Brain pericyte (primary cell): ENCODE measurements around the gene IFITM2.
"Not testable (repeated sequence)": the region's sequence is repeated elsewhere in the genome, so short reads cannot be mapped to it uniquely, and the experiment has no call there.

Source experiments
- DNase-seq: peaks from one replicate; pipeline ENCODE4 v3.0.0-alpha.2; 2012; ENCODE audit warnings: low read depth, low spot score

IFITM2 gene

GRCh38 chr11:307766-308708 lies at the start of gene IFITM2:
IFITM2 (plus strand) TSS chr11:307816; CDS start chr11:308193, 377 bp downstream.
- DNase-seq: not testable (repeated sequence)

- DNase-seq: no peak
Observed at GRCh38 chr11:259413-259812, 48.2 kb upstream of the IFITM2 start.

GRCh38 chr11:261624-262023 lies 46.0 kb upstream of the IFITM2 start:
- DNase-seq: no peak

GRCh38 chr11:266676-267439 lies 40.8 kb upstream of the IFITM2 start:
- DNase-seq: no peak

GRCh38 chr11:267491-267994 lies 40.1 kb upstream of the IFITM2 start:
- no peak for DNase-seq

GRCh38 chr11:268716-269145 lies 38.9 kb upstream of the IFITM2 start:
- not testable (repeated sequence) for DNase-seq

- no peak for DNase-seq
Observed at GRCh38 chr11:269146-269890, 38.3 kb upstream of the IFITM2 start.

- no peak for DNase-seq
Observed at GRCh38 chr11:270451-271318, 36.9 kb upstream of the IFITM2 start.

- DNase-seq: no peak
Observed at GRCh38 chr11:271319-271715, 36.3 kb upstream of the IFITM2 start.

GRCh38 chr11:272195-272930 lies 35.3 kb upstream of the IFITM2 start:
- no peak for DNase-seq

GRCh38 chr11:272931-273198 lies 34.8 kb upstream of the IFITM2 start:
- no peak for DNase-seq

- no peak for DNase-seq
Observed at GRCh38 chr11:276219-276618, 31.4 kb upstream of the IFITM2 start.

- no peak for DNase-seq
Observed at GRCh38 chr11:278001-278951, 29.3 kb upstream of the IFITM2 start, which contains the start of gene NLRP6. NLRP6 (plus strand) TSS chr11:278407; CDS start chr11:278570, 163 bp downstream.

GRCh38 chr11:279040-279965 lies 28.3 kb upstream of the IFITM2 start:
- DNase-seq: no peak

GRCh38 chr11:279966-280705 lies 27.5 kb upstream of the IFITM2 start:
- DNase-seq: no peak

GRCh38 chr11:280706-281485 lies 26.7 kb upstream of the IFITM2 start:
- no peak for DNase-seq
